Right lobe of liver (tissue), 4 donors: Measurements from ENCODE around the gene CST4.
"Not testable (repeated sequence)": the region's sequence is repeated elsewhere in the genome, so short reads cannot be mapped to it uniquely, and the experiment has no call there.

ENCODE experiments used
- CTCF ChIP-seq, 4 donors: fragments of 200-600 bp in 3 of 4; fragments of 450-650 bp in 1 of 4; IDR thresholded peaks; one replicate each; pipeline versions ENCODE4 v1.5.1 to v1.8.0; 2016 to 2022; ENCODE audit warnings: antibody characterized with exemption in 4 of 4, mild to moderate bottlenecking in 2 of 4
- POLR2A ChIP-seq: fragments of 450-650 bp; IDR thresholded peaks from one replicate; pipeline ENCODE4 v1.6.1; 2017; ENCODE audit warnings: antibody characterized with exemption, mild to moderate bottlenecking
- donor health status: DM: no; HTN: no; CAD: no.
- donor health status: DM: no; HTN: no; CAD: no.
- donor health status: DM: no; HTN: yes; CAD: no.

- not testable (repeated sequence) for TF ChIP-seq POLR2A; CTCF (IDR thresholded peaks at IDR 0.05)
Measured at GRCh38 chr20:23688684-23689398, at the start of gene CST4.
